DMS114 treated with DMSO at 0.1 percent for 48 hours (cell line): ENCODE data around the gene SARS1.

ENCODE experiments used
- DNase-seq: peaks from one replicate; lab custom pipeline; 2025; ENCODE audit not compliant: unreplicated experiment; lab: John Stamatoyannopoulos, UW

SARS1 gene

DNA sequence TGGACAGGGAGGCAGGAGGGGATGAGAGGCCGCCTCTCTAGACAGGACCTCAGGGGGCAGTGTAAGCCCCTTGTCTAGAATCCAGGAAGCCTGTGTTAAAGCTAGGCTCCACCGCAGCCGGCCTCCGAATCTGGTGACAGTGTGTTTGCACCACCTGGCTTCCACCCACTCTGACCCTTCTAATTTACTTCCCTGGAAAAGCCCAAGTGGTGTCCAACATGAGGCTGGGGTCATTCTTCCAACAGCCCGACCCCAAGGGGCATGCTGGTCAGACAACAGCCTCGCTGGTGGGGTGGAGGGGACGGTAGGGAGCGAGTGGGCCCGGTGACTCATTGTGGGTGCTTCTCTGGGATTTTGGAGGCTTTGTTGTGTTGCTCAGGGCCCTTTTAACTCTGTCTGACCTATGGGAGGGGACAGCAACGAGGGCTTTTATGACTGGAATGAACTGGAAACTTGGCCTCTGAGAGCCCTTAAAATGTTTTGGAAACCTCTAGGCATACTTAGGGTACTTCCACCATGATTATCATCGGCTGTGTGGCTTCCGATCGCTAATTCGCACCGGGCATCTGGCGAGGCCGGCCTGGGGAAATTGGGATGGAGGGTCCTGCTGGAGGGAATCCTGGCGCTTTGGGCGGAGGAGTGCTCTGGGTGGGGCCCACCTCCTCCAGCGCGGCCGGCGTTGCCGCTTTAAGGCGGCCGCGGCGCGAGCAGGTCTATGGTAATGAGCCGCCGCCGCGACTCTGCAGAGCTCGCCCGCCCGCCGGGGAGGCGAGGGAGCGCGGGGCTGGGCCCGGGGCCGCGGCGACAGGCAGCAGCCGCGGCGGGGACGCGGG, 35.3 kb downstream of the SARS1 start, which contains the start of gene CELSR2:
Gene CELSR2, plus strand, starts transcription at position 743 of the 833 bp plus-strand sequence. CDS start 541 bp downstream, outside the sequence.
- peak; percentile 46 for DNase-seq

- DNase-seq, result no peak
Measured at GRCh38 chr1:109249654-109250401, 36.1 kb downstream of the SARS1 start.

GRCh38 chr1:109250454-109251276, 36.9 kb downstream of the SARS1 start:
- no peak for DNase-seq

DNA sequence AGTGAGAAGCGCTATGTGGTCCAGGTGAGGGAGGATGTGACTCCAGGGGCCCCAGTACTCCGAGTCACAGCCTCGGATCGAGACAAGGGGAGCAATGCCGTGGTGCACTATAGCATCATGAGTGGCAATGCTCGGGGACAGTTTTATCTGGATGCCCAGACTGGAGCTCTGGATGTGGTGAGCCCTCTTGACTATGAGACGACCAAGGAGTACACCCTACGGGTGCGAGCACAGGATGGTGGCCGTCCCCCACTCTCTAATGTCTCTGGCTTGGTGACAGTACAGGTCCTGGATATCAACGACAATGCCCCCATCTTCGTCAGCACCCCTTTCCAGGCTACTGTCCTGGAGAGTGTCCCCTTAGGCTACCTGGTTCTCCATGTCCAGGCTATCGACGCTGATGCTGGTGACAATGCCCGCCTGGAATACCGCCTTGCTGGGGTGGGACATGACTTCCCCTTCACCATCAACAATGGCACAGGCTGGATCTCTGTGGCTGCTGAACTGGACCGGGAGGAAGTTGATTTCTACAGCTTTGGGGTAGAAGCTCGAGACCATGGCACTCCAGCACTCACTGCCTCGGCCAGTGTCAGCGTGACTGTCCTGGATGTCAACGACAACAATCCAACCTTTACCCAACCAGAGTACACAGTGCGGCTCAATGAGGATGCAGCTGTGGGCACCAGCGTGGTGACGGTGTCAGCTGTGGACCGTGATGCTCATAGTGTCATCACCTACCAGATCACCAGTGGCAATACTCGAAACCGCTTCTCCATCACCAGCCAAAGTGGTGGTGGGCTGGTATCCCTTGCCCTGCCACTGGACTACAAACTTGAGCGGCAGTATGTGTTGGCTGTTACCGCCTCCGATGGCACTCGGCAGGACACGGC, 37.8 kb downstream of the SARS1 start:
- no peak for DNase-seq

DNA sequence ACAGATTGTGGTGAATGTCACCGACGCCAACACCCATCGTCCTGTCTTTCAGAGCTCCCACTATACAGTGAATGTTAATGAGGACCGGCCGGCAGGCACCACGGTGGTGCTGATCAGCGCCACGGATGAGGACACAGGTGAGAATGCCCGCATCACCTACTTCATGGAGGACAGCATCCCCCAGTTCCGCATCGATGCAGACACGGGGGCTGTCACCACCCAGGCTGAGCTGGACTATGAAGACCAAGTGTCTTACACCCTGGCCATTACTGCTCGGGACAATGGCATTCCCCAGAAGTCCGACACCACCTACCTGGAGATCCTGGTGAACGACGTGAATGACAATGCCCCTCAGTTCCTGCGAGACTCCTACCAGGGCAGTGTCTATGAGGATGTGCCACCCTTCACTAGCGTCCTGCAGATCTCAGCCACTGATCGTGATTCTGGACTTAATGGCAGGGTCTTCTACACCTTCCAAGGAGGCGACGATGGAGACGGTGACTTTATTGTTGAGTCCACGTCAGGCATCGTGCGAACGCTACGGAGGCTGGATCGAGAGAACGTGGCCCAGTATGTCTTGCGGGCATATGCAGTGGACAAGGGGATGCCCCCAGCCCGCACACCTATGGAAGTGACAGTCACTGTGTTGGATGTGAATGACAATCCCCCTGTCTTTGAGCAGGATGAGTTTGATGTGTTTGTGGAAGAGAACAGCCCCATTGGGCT, 38.6 kb downstream of the SARS1 start:
- no peak for DNase-seq

- no peak for DNase-seq
Measured at GRCh38 chr1:109252893-109253802, 39.4 kb downstream of the SARS1 start.

- DNase-seq, result no peak
Measured at GRCh38 chr1:109253803-109254620, 40.3 kb downstream of the SARS1 start.

GRCh38 chr1:109254621-109255096, 40.9 kb downstream of the SARS1 start:
- DNase-seq, result no peak

GRCh38 chr1:109255097-109255651, 41.5 kb downstream of the SARS1 start:
- DNase-seq, result no peak

DNA sequence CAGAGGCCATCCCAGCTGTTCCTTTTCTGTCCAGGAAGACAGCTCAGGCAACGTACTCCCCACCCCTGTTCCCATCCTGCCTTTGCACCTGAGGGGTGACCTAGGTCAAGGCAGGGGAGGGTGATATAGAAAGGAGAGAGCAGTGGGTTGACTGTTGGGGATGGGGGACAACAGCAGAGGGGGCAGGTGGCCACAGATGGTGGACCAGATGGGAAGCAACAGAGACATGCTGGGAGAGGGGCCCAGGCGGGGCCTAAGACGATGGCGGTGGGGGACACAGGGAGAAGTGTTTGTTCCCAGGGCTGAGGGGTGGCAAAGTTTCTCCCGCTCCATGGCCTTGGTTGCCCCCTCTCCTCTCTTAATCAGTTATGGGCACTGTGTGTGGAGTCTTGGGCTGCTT, 42.0 kb downstream of the SARS1 start:
- DNase-seq, result no peak

DNA sequence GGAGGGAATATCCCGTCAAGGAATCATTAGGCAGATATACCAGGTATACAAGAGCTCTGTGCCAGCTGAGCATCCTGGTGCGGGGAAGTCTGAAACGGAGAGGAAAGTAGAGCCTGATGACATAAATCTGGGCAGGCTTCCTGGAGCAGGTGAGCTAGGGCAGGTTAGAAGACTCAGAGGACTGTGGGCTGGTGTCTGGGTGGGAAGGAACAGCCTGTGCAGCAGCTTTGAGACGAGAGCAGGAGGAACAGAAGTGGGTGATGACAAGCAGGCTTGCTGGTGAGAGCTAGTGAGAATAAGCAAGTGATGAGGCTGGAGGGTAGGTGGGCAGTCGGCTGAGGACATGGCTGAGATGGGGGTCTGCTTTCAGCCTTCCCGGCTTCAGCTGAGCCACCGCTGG, 42.4 kb downstream of the SARS1 start:
- no peak for DNase-seq

DNA sequence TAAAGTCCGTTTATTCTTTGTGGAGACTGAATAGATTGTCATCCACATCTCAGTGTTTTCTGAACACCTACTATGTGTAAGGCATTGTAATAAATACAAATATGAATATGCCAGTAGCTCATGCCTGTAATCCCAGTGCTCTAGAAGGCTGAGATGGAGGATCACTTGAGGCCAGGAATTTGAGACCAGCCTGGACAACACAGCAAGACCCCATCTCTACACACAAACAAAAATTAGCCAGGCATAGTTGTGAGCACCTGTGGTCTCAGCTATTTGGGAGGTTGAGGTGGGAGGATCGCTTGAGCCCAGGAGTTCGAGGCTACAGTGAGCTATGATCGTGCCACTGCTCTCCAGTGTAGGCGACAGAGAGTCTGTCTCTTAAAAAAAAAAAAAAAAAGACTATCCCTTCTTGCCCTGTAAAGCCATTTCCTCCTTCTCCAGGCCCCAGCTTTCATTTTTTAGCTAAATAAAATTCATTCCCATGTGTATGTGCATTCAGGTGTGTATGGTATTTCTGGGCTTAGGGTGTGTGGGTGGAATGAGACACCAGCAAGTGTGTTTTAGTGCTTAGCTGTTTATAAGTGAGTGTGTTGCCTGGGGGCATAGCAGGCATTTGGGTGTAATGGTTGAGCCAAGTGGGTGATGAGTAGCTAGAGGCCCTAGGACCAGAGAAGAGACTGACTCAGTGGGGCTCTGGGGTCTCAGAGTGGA, 43.4 kb downstream of the SARS1 start:
- DNase-seq, result no peak

GRCh38 chr1:109257682-109258421, 44.1 kb downstream of the SARS1 start:
- no peak for DNase-seq

GRCh38 chr1:109258481-109259466, 45.1 kb downstream of the SARS1 start:
- DNase-seq, result no peak
